Neural cell (in vitro differentiated cells): Measurements from ENCODE around the gene SSBP3. TPM values are rescaled to one million over a fixed set of nuclear protein-coding genes. Genes with fewer than 3 reads are reported as not detected.

Experiments
- H2AFZ ChIP-seq: fragments of 200-600, 300-800 bp; sonication (generic), shearing (Covaris generic); 2 replicates; pipeline ENCODE4 v1.6.0; 2014; ENCODE audit warnings: low read depth, mild to moderate bottlenecking, antibody characterized with exemption, low read length, moderate library complexity
- H3F3A ChIP-seq: fragments of 200-600 bp; shearing (Covaris generic); 2 replicates; pipeline ENCODE4 v1.6.1; 2016; ENCODE audit warnings: mild to moderate bottlenecking, moderate library complexity, mixed read lengths, antibody characterized with exemption, low read length; ENCODE audit not compliant: insufficient read depth, poor library complexity, severe bottlenecking
- H3K27ac ChIP-seq: fragments of 200-600, 300-800 bp; sonication (generic), shearing (Covaris generic); 2 replicates; pipeline ENCODE4 v1.5.1; 2014; ENCODE audit warnings: mild to moderate bottlenecking, low read length, moderate library complexity
- H3K27me3 ChIP-seq: fragments of 300-800, 200-600 bp; sonication (generic), shearing (Covaris generic); 2 replicates; pipeline ENCODE4 v1.6.0; 2014; ENCODE audit warnings: mild to moderate bottlenecking, low read depth, low read length, moderate library complexity; ENCODE audit not compliant: insufficient read depth
- H3K36me3 ChIP-seq: fragments of 300-800, 200-600 bp; sonication (generic), shearing (Covaris generic); 2 replicates; pipeline ENCODE4 v1.5.1; 2014; ENCODE audit warnings: mild to moderate bottlenecking, antibody characterized with exemption, low read length, moderate library complexity; ENCODE audit not compliant: insufficient read depth
- H3K4me2 ChIP-seq: fragments of 300-800, 200-600 bp; sonication (generic), shearing (Covaris generic); 2 replicates; pipeline ENCODE4 v1.6.0; 2014; ENCODE audit warnings: mild to moderate bottlenecking, low read length
- H3K4me3 ChIP-seq: fragments of 300-800, 200-600 bp; sonication (generic), shearing (Covaris generic); 2 replicates; pipeline ENCODE4 v1.5.1; 2014; ENCODE audit warnings: mild to moderate bottlenecking, low read length, moderate library complexity
- H3K79me2 ChIP-seq: fragments of 200-600 bp; shearing (Covaris generic); replicated peaks from 2 replicates; pipeline ENCODE4 v1.6.0; 2014; ENCODE audit warnings: mild to moderate bottlenecking, low read length, moderate library complexity; ENCODE audit not compliant: insufficient read depth
- H3K9ac ChIP-seq: fragments of 300-800, 200-600 bp; sonication (generic), shearing (Covaris generic); 2 replicates; pipeline ENCODE4 v1.6.1; 2016; ENCODE audit warnings: mild to moderate bottlenecking, low read length, mixed read lengths
- H3K9me2 ChIP-seq: fragments of 200-600 bp; shearing (Covaris generic); 2 replicates; pipeline ENCODE4 v1.6.1; 2016; ENCODE audit warnings: mild to moderate bottlenecking, low read length, mixed read lengths; ENCODE audit not compliant: insufficient read depth
- H3K9me3 ChIP-seq: fragments of 200-600, 300-800 bp; sonication (generic), shearing (Covaris generic); 2 replicates; pipeline ENCODE4 v1.6.1; 2016; ENCODE audit warnings: mild to moderate bottlenecking, mixed run types, low read length, moderate library complexity, mixed read lengths
- H4K20me1 ChIP-seq: fragments of 200-600 bp; shearing (Covaris generic); 2 replicates; pipeline ENCODE4 v1.6.1; 2016; ENCODE audit warnings: mild to moderate bottlenecking, mixed run types; ENCODE audit not compliant: insufficient read depth
- CTCF ChIP-seq: fragments of 450-650 bp; IDR thresholded peaks from 2 replicates; pipeline ENCODE4 v1.5.1; 2014; ENCODE audit warnings: antibody characterized with exemption, mild to moderate bottlenecking, moderate library complexity; ENCODE audit not compliant: poor library complexity, severe bottlenecking
- EP300 ChIP-seq: fragments of 450-650 bp; conservative IDR thresholded peaks from 2 replicates; pipeline ENCODE4 v1.6.1; 2014; ENCODE audit warnings: antibody characterized with exemption, mild to moderate bottlenecking, moderate library complexity; ENCODE audit not compliant: poor library complexity, severe bottlenecking
- EZH2 ChIP-seq: fragments of 200-600, 300-800 bp; shearing (Covaris generic), sonication (generic); IDR thresholded peaks from 2 replicates; pipeline ENCODE4 v1.6.1; 2014; ENCODE audit warnings: antibody characterized with exemption, low read length, borderline replicate concordance, mild to moderate bottlenecking; ENCODE audit not compliant: insufficient read depth, poor library complexity, severe bottlenecking
- MXI1 ChIP-seq: fragments of 450-650 bp; conservative IDR thresholded peaks from 2 replicates; pipeline ENCODE4 v1.6.1; 2014; ENCODE audit warnings: antibody characterized with exemption, mild to moderate bottlenecking; ENCODE audit not compliant: poor library complexity, severe bottlenecking
- POLR2AphosphoS5 ChIP-seq: IDR thresholded peaks from 2 replicates; pipeline ENCODE4 v1.6.1; 2012
- RAD21 ChIP-seq: fragments of 450-650 bp; conservative IDR thresholded peaks from 2 replicates; pipeline ENCODE4 v1.6.1; 2014; ENCODE audit warnings: antibody characterized with exemption, mild to moderate bottlenecking, moderate library complexity
- REST ChIP-seq: IDR thresholded peaks from 2 replicates; pipeline ENCODE4 v1.6.1; 2012; ENCODE audit warnings: borderline replicate concordance
- SMC3 ChIP-seq: fragments of 450-650 bp; conservative IDR thresholded peaks from 2 replicates; pipeline ENCODE4 v1.6.1; 2014; ENCODE audit warnings: antibody characterized with exemption, mild to moderate bottlenecking, moderate library complexity; ENCODE audit not compliant: poor library complexity
- TAF1 ChIP-seq: IDR thresholded peaks from 2 replicates; pipeline ENCODE4 v1.6.1; 2012; ENCODE audit warnings: low read depth
- polyA plus RNA-seq: library from polyadenylated mRNA; depleted of rRNA; stranded (reverse); fragments of >200 nt; gene quantifications from 2 replicates; pipeline ENCODE4 v1.2.3, GENCODE V29; 2014

SSBP3 gene
- polyA plus RNA-seq, 1 donor from 2014 or later = 77.4 TPM

GRCh38 chr1:54335011-54335754 lies 71.0 kb downstream of the SSBP3 start:
- H3K9me2 ChIP-seq = no peaks in the 10 kb centered on the region
- peaks cover 87% of the 10 kb centered on the region for H3K79me2 ChIP-seq
- no peaks in the 10 kb centered on the region for H3F3A ChIP-seq
- no peak overlapping the region for H3K27ac ChIP-seq
- H3K9ac ChIP-seq = no peak overlapping the region
- no peaks in the 10 kb centered on the region for H3K27me3 ChIP-seq
- H3K36me3 ChIP-seq = no peaks in the 10 kb centered on the region
- no peak overlapping the region for H3K4me2 ChIP-seq
- H2AFZ ChIP-seq = no peak overlapping the region
- TF ChIP-seq EZH2 (no peak), MXI1 (no peak), CTCF (no peak), REST (no peak), TAF1 (no peak), RAD21 (no peak), EP300 (no peak), SMC3 (no peak), POLR2AphosphoS5 (no peak)
- H4K20me1 ChIP-seq = peaks cover 5% of the 10 kb centered on the region
- H3K4me3 ChIP-seq = no peak overlapping the region
- no peaks in the 10 kb centered on the region for H3K9me3 ChIP-seq

- Histone ChIP-seq H3F3A (peaks cover 3% of the 10 kb centered on the region), H3K4me2 (no peak overlapping the region), H3K9me2 (no peaks in the 10 kb centered on the region), H2AFZ (no peak overlapping the region), H3K9ac (no peak overlapping the region), H3K27ac (no peak overlapping the region), H3K79me2 (peaks cover 94% of the 10 kb centered on the region), H3K27me3 (no peaks in the 10 kb centered on the region), H3K4me3 (no peak overlapping the region), H3K9me3 (no peaks in the 10 kb centered on the region), H4K20me1 (peaks cover 5% of the 10 kb centered on the region), H3K36me3 (no peaks in the 10 kb centered on the region)
- TF ChIP-seq MXI1 = no peak
- TF ChIP-seq RAD21 = no peak
- TF ChIP-seq REST = no peak
- no peak for TF ChIP-seq EP300
- no peak for TF ChIP-seq CTCF
- TF ChIP-seq SMC3 = no peak
Observed at GRCh38 chr1:54332781-54333585, 73.2 kb downstream of the SSBP3 start.
